Skeletal muscle tissue (tissue), 4 donors: ENCODE results near the gene JUN. TPM values are rescaled to one million over a fixed set of nuclear protein-coding genes. Genes with fewer than 3 reads are reported as not detected.

Experiments
- H3K27ac ChIP-seq: one replicate; pipeline ENCODE4 v1.7.0; 2013; ENCODE audit warnings: mild to moderate bottlenecking, low read depth, low read length, inconsistent platforms
- H3K27me3 ChIP-seq, 3 donors: one replicate each; pipeline ENCODE4 v1.7.0; 2013; ENCODE audit warnings: low read length in 3 of 3; ENCODE audit not compliant: control insufficient read depth in 3 of 3, insufficient read depth in 3 of 3
- H3K36me3 ChIP-seq, 3 donors: one replicate each; pipeline ENCODE4 v1.7.0; 2013; ENCODE audit warnings: low read length in 3 of 3; ENCODE audit not compliant: control insufficient read depth in 3 of 3, insufficient read depth in 3 of 3
- H3K4me1 ChIP-seq, 3 donors: one replicate each; pipeline ENCODE4 v1.7.0; 2013; ENCODE audit warnings: low read length in 3 of 3, mild to moderate bottlenecking in 3 of 3; ENCODE audit not compliant: control insufficient read depth in 3 of 3, insufficient read depth in 3 of 3
- H3K4me3 ChIP-seq, 3 donors: one replicate each; pipeline ENCODE4 v1.7.0; 2013; ENCODE audit warnings: low read length in 3 of 3
- H3K9ac ChIP-seq, 3 donors: one replicate each; pipeline ENCODE4 v1.7.0; 2013; ENCODE audit warnings: low read length in 3 of 3, mild to moderate bottlenecking in 3 of 3, moderate library complexity in 2 of 3, low read depth in 1 of 3
- H3K9me3 ChIP-seq, 3 donors: one replicate each; pipeline ENCODE4 v1.7.0; 2013; ENCODE audit warnings: low read length in 3 of 3; ENCODE audit not compliant: control insufficient read depth in 3 of 3
- total RNA-seq: library from RNA; depleted of rRNA; stranded (reverse); fragments of >200 nt; gene quantifications from one replicate; pipeline ENCODE4 v1.2.3, GENCODE V29; 2014
- donor health status: Osteomylitis.

JUN gene
- total RNA-seq, 1 donor from 2014 or later: 103 TPM

GRCh38 chr1:58765006-58765405 is 18.8 kb downstream of the JUN start:
- Histone ChIP-seq H3K4me3 (no peak overlapping the region), H3K27me3 (no peaks in the 10 kb centered on the region), H3K4me1 (peaks cover 0 to 5% (median 2%) of the 10 kb centered on the region in 3 donors), H3K9me3 (no peaks in the 10 kb centered on the region), H3K27ac (no peak overlapping the region), H3K9ac (no peak overlapping the region), H3K36me3 (no peaks in the 10 kb centered on the region)

DNA sequence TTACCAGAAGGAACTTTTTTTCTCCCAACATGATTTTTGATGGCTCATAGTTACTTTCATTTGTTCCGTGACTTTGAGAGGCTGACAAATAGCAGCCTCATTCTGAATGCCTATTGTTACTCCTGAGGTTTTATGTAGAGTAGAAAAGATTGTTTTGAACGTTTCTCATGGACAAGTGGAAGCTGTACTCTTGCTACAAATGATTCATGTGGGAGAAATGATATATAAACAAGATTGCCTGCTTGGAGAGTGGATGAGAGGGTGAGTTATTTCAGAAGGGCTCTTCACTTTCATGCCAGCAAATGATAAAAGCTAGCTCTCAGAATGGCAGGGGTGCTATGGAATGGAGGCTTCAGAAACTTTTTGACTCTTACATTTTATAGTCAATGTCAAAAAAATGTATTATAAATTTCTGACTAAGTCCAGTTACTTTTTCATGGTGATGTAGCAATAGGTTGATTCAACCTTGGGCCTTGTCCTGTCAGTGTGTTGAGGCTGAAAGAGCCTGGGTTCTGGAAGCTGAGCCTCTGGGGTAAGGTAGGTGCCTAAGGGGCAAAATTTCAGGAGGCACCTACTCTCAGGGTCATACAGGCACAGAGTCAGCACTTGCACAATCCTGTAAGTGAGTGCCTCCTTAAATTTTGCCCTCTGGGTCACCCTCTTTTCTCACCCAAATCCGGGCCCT is 19.4 kb downstream of the JUN start:
- no peak overlapping the region for H3K9ac ChIP-seq

DNA sequence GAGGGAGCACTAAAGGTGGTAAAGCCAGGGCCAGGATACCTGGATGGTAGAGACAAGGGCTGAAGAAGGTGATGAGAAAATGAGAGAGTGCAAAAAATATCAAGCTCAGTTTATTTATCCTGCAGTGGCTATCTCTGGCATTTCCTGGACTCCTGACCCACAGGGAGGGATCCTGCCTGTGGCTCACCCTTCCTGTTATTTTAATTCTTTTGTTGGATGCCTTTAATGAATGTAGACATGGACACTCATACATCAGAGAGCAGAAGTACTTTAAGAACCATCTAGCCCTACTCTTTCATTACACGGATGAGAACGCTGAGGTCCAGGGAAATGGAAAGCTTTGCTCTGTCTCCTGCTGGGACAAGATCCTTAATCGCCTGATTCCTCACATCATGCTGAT is 20.6 kb downstream of the JUN start:
- H3K9ac ChIP-seq: no peak overlapping the region
- no peak overlapping the region for H3K4me3 ChIP-seq

More for the DNA sequence above, 19.4 kb downstream of the JUN start:
- Histone ChIP-seq H3K4me1 (peaks cover 0 to 5% (median 2%) of the 10 kb centered on the region in 3 donors), H3K9me3 (no peaks in the 10 kb centered on the region), H3K4me3 (no peak overlapping the region), H3K36me3 (no peaks in the 10 kb centered on the region), H3K27ac (no peak overlapping the region), H3K27me3 (no peaks in the 10 kb centered on the region)

DNA sequence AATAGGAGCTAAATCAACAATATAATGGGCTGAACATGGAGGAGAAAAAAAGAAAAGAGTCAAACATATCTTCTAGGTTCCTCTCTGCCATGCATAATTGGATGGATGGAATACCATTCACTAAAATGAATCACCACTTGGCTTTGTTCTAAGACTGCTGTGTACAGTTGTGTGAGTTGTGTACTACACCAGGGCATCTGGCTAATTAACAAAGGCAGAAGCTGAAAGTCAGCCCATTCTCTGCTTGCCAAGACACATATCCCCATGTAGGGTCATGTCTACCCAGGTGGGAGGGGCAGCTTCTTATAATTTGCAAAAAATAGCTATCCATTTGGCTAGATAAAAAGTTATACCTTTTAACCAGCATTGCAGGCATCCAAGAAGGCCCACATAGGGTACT is 21.0 kb downstream of the JUN start:
- H3K9ac ChIP-seq: no peak overlapping the region
- no peaks in the 10 kb centered on the region for H3K9me3 ChIP-seq
- H3K27me3 ChIP-seq: no peaks in the 10 kb centered on the region
- H3K4me1 ChIP-seq: peaks cover 0 to 5% (median 0%) of the 10 kb centered on the region in 3 donors
- H3K27ac ChIP-seq: no peak overlapping the region
- no peak overlapping the region for H3K4me3 ChIP-seq
- no peaks in the 10 kb centered on the region for H3K36me3 ChIP-seq

More for the DNA sequence above, 20.6 kb downstream of the JUN start:
- peaks cover 0 to 5% (median 0%) of the 10 kb centered on the region in 3 donors for H3K4me1 ChIP-seq
- H3K27ac ChIP-seq: no peak overlapping the region
- no peaks in the 10 kb centered on the region for H3K9me3 ChIP-seq
- H3K27me3 ChIP-seq: no peaks in the 10 kb centered on the region
- H3K36me3 ChIP-seq: no peaks in the 10 kb centered on the region

DNA sequence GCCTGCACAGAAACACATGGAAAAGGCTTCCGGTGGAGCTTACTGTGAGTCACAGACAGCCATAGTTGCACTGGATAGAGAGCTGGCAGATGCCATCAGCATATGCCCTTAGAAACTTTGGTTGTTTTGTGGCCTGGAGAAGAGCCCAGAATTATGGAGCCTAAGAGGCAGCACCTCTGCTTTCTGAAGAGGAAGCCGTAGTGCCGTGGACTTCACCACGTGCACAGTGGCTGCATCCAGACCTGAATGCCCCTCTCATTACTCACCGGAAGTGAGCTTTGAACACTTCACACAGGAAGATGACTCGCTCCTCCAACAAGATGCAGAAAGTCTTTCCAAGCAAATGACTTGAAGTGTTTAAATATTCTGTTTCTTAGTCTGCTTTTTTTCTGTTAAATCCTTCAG is 28.4 kb downstream of the JUN start:
- peak overlapping the region in 1 of 3 donors; percentile 26 for H3K9ac ChIP-seq
- peak overlapping the region; percentile 55 for H3K27ac ChIP-seq
- H3K36me3 ChIP-seq: no peaks in the 10 kb centered on the region
- H3K27me3 ChIP-seq: no peaks in the 10 kb centered on the region
- no peaks in the 10 kb centered on the region for H3K9me3 ChIP-seq
- H3K4me3 ChIP-seq: peak overlapping the region in 1 of 3 donors; percentile 37
- H3K4me1 ChIP-seq: peaks cover 13 to 21% (median 13%) of the 10 kb centered on the region in 3 donors

DNA sequence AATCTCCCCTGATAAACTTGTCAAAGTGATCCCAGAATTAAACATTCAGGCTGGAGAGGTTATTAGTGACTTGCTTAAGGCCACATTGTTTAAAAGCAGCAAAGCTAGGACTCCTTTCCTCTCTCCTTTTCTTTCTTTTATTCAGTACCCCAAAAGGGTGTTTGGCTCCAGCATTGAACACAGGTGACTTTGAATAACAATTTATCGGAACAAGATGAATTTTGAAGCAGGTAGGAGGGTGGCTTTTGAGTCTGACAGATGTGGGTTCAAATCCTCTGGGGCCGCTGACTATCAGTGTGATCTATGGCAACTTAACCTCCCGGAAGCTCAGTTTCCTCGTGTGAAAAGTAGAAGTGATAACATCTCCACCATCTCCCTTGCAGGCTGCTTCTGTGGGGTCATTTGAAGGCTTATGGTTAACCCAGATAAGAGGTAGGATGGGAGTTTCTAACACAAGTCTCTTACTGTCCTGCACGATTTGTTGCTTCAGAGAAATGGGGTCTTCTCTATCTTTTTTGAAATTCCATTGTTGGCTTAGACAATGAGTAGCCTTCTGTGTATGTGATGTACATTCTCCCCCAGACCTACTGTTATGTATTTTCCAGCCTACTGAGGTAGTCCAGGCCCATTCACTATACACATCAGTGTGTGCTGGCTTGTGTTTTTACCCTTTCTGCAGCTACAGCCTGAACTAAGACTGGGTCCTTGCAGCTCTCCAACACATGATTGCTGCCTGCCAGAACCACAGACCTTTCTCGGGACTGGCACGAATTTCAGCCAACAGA is 29.0 kb downstream of the JUN start:
- Histone ChIP-seq H3K9me3 (no peaks in the 10 kb centered on the region), H3K4me1 (peaks cover 13 to 21% (median 13%) of the 10 kb centered on the region in 3 donors), H3K4me3 (peak overlapping the region in 1 of 3 donors; percentile 37), H3K36me3 (no peaks in the 10 kb centered on the region), H3K9ac (peak overlapping the region in 1 of 3 donors; percentile 26), H3K27me3 (no peaks in the 10 kb centered on the region), H3K27ac (peak overlapping the region; percentile 55)

DNA sequence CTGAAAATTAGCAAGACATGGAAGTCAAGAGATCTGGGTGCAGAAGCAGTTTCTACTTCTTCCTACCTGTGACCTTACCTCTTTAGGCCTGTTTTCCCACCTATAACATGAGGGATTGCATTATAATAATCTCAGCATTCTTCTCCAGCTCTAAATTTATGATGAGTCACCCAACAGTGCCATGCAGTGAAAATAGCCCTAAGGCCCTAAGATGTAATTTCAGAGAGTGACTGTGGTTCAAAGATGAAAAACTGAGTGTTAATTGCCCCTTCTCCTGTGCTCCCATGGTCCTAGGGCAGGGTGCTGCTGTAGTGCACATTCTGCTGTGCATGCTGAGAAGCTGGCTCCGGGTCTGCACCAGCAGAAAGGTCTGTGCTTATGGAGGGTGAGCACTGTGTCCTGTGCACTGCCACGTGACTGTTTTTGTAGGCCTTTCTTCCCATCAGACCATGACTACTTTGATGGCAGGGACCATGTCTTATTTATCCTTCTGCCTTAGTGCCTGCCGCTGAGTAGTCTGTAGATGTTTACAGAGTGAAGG is 29.7 kb downstream of the JUN start:
- H3K4me1 ChIP-seq: peaks cover 13 to 21% (median 13%) of the 10 kb centered on the region in 3 donors
- H3K27me3 ChIP-seq: no peaks in the 10 kb centered on the region
- H3K9ac ChIP-seq: no peak overlapping the region
- H3K27ac ChIP-seq: no peak overlapping the region
- H3K36me3 ChIP-seq: no peaks in the 10 kb centered on the region
- H3K9me3 ChIP-seq: no peaks in the 10 kb centered on the region
- no peak overlapping the region for H3K4me3 ChIP-seq

GRCh38 chr1:58753431-58753866 is 30.4 kb downstream of the JUN start:
- H3K36me3 ChIP-seq: no peaks in the 10 kb centered on the region
- H3K27me3 ChIP-seq: no peaks in the 10 kb centered on the region
- no peak overlapping the region for H3K9ac ChIP-seq
- H3K4me3 ChIP-seq: no peak overlapping the region
- no peak overlapping the region for H3K27ac ChIP-seq
- H3K4me1 ChIP-seq: peaks cover 13 to 21% (median 13%) of the 10 kb centered on the region in 3 donors
- no peaks in the 10 kb centered on the region for H3K9me3 ChIP-seq

- H3K9me3 ChIP-seq: no peaks in the 10 kb centered on the region
- no peak overlapping the region for H3K4me3 ChIP-seq
- no peak overlapping the region for H3K9ac ChIP-seq
- H3K4me1 ChIP-seq: peaks cover 0 to 9% (median 0%) of the 10 kb centered on the region in 3 donors
- no peaks in the 10 kb centered on the region for H3K27me3 ChIP-seq
- H3K36me3 ChIP-seq: no peaks in the 10 kb centered on the region
- H3K27ac ChIP-seq: no peak overlapping the region
These were observed 34.2 kb downstream of the JUN start for GRCh38 chr1:58749646-58750045.

DNA sequence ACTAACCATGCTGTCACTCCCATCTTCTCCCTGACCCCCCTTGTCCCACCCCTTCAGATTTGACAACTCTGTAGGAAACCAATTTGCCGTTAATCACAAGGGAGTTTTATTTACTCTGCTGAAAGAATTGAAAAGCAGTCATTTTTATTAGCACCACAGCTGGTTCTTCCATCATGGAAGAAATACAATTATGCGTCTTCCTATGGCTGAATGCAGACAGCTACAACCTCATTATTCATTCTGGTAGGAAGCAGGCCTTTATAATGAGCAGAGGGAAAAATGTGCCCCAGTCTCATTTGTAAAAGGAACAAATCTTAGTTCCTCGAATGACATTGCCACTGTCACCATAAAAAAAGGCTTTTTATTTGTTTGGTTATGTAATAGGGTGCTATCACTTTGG is 35.2 kb downstream of the JUN start:
- Histone ChIP-seq H3K9me3 (no peaks in the 10 kb centered on the region), H3K36me3 (no peaks in the 10 kb centered on the region), H3K27ac (no peak overlapping the region), H3K9ac (no peak overlapping the region), H3K27me3 (no peaks in the 10 kb centered on the region), H3K4me1 (peaks cover 0 to 4% (median 0%) of the 10 kb centered on the region in 3 donors), H3K4me3 (no peak overlapping the region)
